Activated CD8-positive, alpha-beta T cell treated with anti-CD3 and anti-CD28 coated beads for 36 hours (primary cell): ENCODE data around the gene KIRREL3. TPM values are rescaled to one million over a fixed set of nuclear protein-coding genes. Genes with fewer than 3 reads are reported as not detected.

ENCODE experiments used
- ATAC-seq: fragments of 200-7000 bp; cut with Tn5 transposase; one replicate; pipeline ENCODE4 v1.10.0; 2021; ENCODE audit warnings: mild to moderate bottlenecking, moderate library complexity
- CTCF ChIA-PET: fragments of 350-600 bp; sonication (Branson Sonifier 250); formaldehyde crosslinking; loops from one replicate; lab custom pipeline; 2021; ENCODE audit warnings: antibody characterized with exemption; lab: Charles Lee
- POLR2A ChIA-PET: fragments of 350-600 bp; sonication (Branson Sonifier 250); formaldehyde crosslinking; loops from one replicate; lab custom pipeline; 2021; ENCODE audit warnings: antibody characterized with exemption; lab: Charles Lee
- DNase-seq: peaks from one replicate; pipeline ENCODE4 v3.0.0-alpha.2; 2020
- H3K27ac Mint-ChIP-seq: one replicate; pipeline ENCODE4 v1.8.0; 2021; ENCODE audit warnings: mild to moderate bottlenecking, mixed read lengths
- H3K27me3 Mint-ChIP-seq: one replicate; pipeline ENCODE4 v1.8.0; 2021; ENCODE audit warnings: mixed read lengths
- H3K36me3 Mint-ChIP-seq: one replicate; pipeline ENCODE4 v1.8.0; 2021; ENCODE audit warnings: low read depth, mixed read lengths
- H3K4me1 Mint-ChIP-seq: one replicate; pipeline ENCODE4 v1.8.0; 2021; ENCODE audit warnings: low read depth, mixed read lengths
- H3K4me3 Mint-ChIP-seq: one replicate; pipeline ENCODE4 v1.8.0; 2021; ENCODE audit warnings: mild to moderate bottlenecking, moderate library complexity, mixed read lengths
- H3K9me3 Mint-ChIP-seq: one replicate; pipeline ENCODE4 v1.8.0; 2021; ENCODE audit warnings: mixed read lengths
- CTCF ChIP-seq: fragments of 200-600 bp; IDR thresholded peaks from one replicate; pipeline ENCODE4 v1.8.0; 2022; ENCODE audit warnings: antibody characterized with exemption, mild to moderate bottlenecking
- intact Hi-C: fragments of 100-400 bp; cut with micrococcal nuclease; formaldehyde crosslinking; loops from one replicate; pipeline ENCODE4 v1.10.0; 2022
- total RNA-seq, 2 experiments: library from RNA; stranded (reverse); gene quantifications; one replicate each; pipeline ENCODE4 v1.2.3, GENCODE V29; 2021

The KIRREL3 gene
- total RNA-seq, 2 experiments from 2014 or later, result not detected

- Mint-ChIP-seq H3K4me1 (no peaks in the 10 kb centered on the region), H3K27ac (no peak overlapping the region), H3K36me3 (no peaks in the 10 kb centered on the region), H3K4me3 (no peak overlapping the region), H3K9me3 (no peaks in the 10 kb centered on the region), H3K27me3 (no peaks in the 10 kb centered on the region)
- intact Hi-C loops, result no loop called here
- TF ChIP-seq CTCF, result no peak
- no peak for ATAC-seq
- ChIA-PET POLR2A (no interaction called here), CTCF (no interaction called here)
- no peak for DNase-seq
Measured at GRCh38 chr11:126747315-126747714, 253.3 kb downstream of the KIRREL3 start.

- ChIA-PET CTCF (no interaction called here), POLR2A (interaction anchor here (1.1 kb wide), 1 partner anchor 28 kb away, joined by 3 read pairs; no protein-coding TSS in a partner anchor)
- Mint-ChIP-seq H3K9me3 (no peaks in the 10 kb centered on the region), H3K36me3 (no peaks in the 10 kb centered on the region), H3K27ac (no peak overlapping the region), H3K4me3 (no peak overlapping the region), H3K27me3 (no peaks in the 10 kb centered on the region), H3K4me1 (no peaks in the 10 kb centered on the region)
- no peak for ATAC-seq
- no peak for DNase-seq
- TF ChIP-seq CTCF, result no peak
- intact Hi-C loops, result no loop called here
Measured at GRCh38 chr11:126746443-126746842, 254.1 kb downstream of the KIRREL3 start.

GRCh38 chr11:126744699-126745098 lies 255.9 kb downstream of the KIRREL3 start:
- TF ChIP-seq CTCF, result no peak
- H3K9me3 Mint-ChIP-seq, result no peaks in the 10 kb centered on the region
- intact Hi-C loops, result no loop called here
- POLR2A ChIA-PET, result no interaction called here
- CTCF ChIA-PET, result no interaction called here
- no peaks in the 10 kb centered on the region for H3K27me3 Mint-ChIP-seq
- H3K4me3 Mint-ChIP-seq, result no peak overlapping the region
- no peak overlapping the region for H3K27ac Mint-ChIP-seq
- DNase-seq, result no peak
- no peak for ATAC-seq
- H3K4me1 Mint-ChIP-seq, result no peaks in the 10 kb centered on the region
- no peaks in the 10 kb centered on the region for H3K36me3 Mint-ChIP-seq

- no peaks in the 10 kb centered on the region for H3K4me1 Mint-ChIP-seq
- H3K9me3 Mint-ChIP-seq, result no peaks in the 10 kb centered on the region
- no peak for TF ChIP-seq CTCF
Measured at GRCh38 chr11:126743628-126744027, 256.9 kb downstream of the KIRREL3 start.

GRCh38 chr11:126742582-126742981 lies 258.0 kb downstream of the KIRREL3 start:
- H3K36me3 Mint-ChIP-seq, result no peaks in the 10 kb centered on the region
- no peaks in the 10 kb centered on the region for H3K9me3 Mint-ChIP-seq
- H3K27ac Mint-ChIP-seq, result no peak overlapping the region
- H3K4me3 Mint-ChIP-seq, result no peak overlapping the region
- intact Hi-C loops, result no loop called here
- CTCF ChIA-PET, result no interaction called here
- POLR2A ChIA-PET, result no interaction called here
- ATAC-seq, result no peak
- no peaks in the 10 kb centered on the region for H3K4me1 Mint-ChIP-seq
- TF ChIP-seq CTCF, result no peak
- H3K27me3 Mint-ChIP-seq, result no peaks in the 10 kb centered on the region
- DNase-seq, result no peak

More at GRCh38 chr11:126743628-126744027, 256.9 kb downstream of the KIRREL3 start:
- POLR2A ChIA-PET, result no interaction called here
- H3K27ac Mint-ChIP-seq, result no peak overlapping the region
- ATAC-seq (no peak), DNase-seq (no peak)
- no peak overlapping the region for H3K4me3 Mint-ChIP-seq
- CTCF ChIA-PET, result no interaction called here
- H3K27me3 Mint-ChIP-seq, result no peaks in the 10 kb centered on the region
- intact Hi-C loops, result no loop called here
- no peaks in the 10 kb centered on the region for H3K36me3 Mint-ChIP-seq
